HG02885 (cell line): Measurements from ENCODE around the gene NFATC3.

ENCODE experiments used
- ATAC-seq: cut with Tn5 transposase; IDR thresholded peaks from one replicate; pipeline ENCODE4 v1.9.1; 2021; ENCODE audit warnings: mild to moderate bottlenecking; ENCODE audit not compliant: unreplicated experiment, poor library complexity

NFATC3 gene

DNA sequence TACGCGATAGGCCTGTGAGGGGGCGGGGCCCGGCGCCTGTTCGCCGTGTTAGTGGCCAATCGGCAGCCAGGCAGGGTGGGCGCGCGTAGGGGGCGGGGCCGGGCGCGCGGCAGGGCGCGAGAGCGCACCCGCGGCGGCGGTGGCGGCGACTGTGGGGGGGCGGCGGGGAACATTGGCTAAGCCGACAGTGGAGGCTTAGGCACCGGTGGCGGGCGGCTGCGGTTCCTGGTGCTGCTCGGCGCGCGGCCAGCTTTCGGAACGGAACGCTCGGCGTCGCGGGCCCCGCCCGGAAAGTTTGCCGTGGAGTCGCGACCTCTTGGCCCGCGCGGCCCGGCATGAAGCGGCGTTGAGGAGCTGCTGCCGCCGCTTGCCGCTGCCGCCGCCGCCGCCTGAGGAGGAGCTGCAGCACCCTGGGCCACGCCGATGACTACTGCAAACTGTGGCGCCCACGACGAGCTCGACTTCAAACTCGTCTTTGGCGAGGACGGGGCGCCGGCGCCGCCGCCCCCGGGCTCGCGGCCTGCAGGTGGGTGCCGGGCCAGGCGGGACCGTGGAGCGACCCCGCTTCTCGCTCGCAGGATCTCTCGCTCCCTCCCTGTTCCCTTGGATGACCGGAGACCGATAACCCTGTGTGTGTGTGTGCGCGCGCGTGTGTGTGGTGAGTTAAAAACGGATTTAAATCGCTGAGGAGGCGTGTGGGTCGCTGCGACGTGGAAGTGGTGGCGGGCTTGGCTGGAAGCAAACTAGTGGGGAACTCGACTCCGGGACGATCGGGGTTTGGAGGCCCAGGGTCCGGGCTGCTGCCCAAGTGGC lies at the start of gene NFATC3:
Gene NFATC3 (plus strand): TSS at position 112 of the 813 bp plus-strand sequence. CDS start 312 bp downstream, at position 424.
- ATAC-seq: peak; percentile 67

DNA sequence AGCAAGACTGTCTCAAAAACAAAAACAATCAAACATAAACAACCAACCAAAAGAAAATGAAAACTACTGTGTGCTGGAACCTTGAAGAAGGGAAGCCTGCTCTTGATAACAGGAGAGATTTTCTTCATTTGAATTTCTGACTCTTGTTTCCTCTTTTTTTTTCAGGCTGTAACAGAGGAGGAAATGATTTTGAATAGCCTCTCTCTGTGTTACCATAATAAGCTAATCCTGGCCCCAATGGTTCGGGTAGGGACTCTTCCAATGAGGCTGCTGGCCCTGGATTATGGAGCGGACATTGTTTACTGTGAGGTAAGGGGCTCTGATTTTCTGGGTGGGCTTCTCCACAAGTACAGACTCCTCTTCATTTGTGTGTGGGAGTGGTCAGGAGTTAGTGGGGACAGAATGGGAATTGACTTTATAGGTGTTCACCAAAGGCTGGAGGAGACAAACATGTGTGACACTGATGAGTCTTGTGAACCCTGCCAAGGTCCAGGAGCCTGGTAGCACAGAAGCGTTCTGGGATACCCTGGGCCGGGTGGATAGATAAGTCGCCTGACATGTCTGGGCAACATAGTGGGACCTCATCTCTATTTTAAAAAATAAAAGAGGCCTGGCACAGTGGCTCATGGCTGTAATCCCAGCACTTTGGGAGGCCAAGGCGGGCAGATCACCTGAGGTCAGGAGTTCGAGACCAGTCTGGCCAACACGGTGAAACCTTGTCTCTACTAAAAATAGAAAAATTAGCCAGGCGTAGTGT lies 47.2 kb upstream of the NFATC3 start:
- ATAC-seq: no peak

DNA sequence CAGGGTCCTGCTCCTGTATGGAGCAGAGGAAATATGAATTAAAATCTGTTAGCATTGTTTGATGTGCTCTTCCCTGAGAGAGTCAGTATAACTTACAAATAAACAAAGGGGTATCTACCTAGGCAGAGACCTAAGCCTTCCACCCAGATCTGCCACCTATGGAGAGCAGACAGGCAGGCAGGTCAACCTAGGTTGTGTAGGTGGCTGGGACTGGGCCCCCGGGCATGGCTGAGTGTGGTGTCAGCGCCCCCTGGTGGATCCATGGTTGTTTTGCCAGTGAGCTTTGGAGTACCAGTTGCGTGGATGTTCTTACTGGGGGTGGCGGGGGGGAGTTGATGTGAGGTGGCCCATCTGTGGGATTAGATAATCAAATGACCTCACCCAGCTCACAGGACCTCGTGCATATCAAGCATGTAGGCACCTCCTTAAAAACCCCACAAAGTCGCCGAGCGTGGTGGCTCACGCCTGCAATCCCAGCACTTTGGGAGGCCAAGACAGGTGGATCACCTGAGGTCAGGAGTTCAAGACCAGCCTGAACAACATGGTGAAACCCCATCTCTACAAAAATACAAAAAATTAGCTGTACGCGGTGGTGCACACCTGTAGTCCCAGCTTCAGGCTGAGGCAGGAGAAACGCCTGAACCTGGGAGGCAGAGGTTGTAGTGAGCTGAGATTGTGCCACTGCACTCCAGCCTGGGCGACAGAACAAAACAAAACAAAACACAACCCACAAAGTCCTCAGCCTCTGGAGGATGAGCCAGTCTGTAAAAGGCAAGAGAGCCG lies 44.5 kb upstream of the NFATC3 start:
- ATAC-seq: peak; percentile 78

DNA sequence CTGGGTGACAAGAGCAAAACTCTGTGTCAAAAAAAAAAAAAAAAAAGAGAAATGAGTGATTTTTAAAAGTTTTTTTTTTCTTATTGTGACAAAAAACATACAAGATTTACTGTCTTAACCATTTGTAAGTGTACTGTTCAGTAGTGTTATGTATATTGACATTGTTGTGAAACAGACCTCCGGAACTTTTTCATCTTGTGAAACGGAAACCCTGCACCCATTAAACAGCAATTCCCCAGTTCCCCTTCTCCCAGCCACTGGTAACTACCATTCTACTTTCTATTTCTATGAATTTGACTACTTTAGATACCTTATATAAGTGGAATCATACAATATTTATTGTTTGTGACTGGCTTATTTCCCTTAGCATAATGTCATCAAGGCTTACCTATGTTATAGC lies 43.4 kb upstream of the NFATC3 start:
- ATAC-seq: no peak

DNA sequence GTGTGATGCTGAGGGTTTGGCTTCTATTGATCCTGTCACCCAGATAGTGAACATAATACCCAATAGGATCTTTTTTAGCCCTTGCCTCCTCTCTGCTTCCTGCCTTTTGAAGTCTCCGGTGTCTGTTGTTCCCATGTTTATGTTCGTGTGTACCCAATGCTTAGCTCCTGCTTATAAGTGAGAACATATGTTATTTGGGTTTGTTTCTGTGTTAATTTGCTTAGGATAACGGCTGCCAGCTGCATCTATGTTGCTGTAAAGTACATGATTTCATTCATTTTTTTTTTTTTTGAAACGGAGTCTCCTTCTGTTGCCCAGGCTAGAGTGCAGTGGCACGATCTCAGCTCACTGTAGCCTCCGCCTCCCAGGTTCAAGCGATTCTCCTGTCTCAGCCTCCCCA lies 39.1 kb upstream of the NFATC3 start:
- no peak for ATAC-seq

DNA sequence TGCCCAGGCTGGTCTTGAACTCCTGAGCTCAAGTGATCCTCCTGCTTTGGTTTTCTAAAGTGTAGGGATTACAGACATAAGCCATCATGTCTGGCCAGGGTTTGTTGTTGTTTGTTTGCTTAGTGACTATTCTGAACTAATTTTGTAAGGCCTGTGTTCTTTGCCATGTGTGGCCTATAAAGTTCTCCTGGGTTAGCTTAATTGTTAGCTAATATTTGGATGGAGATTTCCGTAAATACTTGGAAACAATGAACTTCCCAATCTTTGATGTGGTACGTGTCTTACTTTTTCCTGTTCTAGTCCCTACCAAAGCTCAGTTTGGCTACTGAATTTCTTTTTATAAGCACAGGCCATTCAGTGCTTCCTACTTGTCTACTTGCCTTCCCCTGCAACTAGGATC lies 37.2 kb upstream of the NFATC3 start:
- ATAC-seq: no peak

DNA sequence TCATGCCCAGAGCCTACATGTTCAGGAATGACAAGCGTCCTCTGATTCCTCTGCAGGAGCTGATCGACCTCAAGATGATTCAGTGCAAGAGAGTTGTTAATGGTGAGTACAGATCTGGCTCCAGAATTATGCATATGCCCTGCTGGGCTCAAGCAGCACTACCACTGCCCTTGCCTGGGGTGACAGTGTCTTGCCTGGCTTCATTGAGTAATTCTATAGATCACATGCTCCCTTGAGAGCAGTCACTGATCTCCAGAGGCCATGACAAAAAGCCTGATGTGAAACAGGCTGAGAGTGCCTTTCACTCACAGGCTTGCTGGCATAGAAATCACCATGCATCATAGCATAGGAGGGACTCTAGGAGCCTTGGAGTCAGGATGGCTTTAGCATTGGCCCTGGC lies 35.7 kb upstream of the NFATC3 start:
- no peak for ATAC-seq

DNA sequence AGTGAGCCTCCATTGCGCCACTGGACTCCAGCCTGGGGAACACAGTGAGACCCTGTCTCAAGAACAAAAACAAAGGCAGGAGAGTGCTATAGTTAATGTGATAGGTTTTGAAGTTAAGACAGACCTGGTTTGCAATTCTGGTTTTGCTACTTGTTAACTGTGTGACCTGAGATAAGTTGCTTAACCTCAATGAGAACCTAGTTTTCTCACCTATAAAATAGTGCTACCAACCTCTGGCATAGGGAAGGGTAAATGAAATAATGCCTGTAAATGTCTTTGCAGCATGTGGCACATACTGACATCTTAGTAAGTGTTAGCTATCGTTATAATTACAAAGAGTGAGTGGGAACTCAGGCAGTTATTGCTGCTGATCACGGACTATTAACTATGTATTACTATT lies 29.8 kb upstream of the NFATC3 start:
- ATAC-seq: no peak

DNA sequence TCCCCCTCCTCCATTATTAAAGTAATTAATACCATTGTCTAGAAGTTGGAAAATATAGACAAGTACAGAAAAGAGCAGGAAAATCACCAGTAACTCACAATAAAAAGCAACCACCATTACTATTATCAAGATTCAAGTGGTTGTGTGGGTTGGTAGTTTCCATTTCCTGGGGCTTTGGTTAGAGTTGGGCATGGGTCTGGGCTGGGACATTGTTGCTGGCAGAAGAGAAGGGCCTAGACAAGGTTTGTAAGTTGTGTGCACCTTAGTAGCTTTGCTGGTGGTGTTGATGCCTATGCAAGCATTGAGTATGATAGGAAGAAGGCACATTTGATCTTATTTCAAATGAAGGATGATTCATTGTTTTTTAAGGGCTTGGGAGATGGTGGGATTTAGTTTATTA lies 25.4 kb upstream of the NFATC3 start:
- ATAC-seq: no peak

DNA sequence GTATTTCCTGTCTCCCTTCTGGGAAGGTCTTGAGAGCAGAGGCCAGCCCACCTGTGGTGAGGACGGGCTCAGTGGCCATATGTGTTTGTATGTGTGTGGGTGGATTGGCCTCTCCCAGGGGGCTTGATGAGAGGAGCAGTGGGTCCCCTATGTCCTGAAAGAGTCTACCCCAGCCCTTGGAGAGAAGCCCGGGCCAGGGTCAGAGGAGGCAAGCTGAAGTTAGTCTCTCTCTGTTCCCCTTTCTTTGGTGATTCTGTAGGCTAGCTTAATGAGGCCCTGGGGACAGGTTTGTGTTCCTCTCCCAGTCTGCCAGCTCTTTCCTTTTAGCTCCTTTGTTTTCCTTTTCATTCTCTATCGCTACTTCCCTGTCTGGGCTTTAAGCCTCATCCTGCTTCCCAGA lies 23.8 kb upstream of the NFATC3 start:
- ATAC-seq: no peak

DNA sequence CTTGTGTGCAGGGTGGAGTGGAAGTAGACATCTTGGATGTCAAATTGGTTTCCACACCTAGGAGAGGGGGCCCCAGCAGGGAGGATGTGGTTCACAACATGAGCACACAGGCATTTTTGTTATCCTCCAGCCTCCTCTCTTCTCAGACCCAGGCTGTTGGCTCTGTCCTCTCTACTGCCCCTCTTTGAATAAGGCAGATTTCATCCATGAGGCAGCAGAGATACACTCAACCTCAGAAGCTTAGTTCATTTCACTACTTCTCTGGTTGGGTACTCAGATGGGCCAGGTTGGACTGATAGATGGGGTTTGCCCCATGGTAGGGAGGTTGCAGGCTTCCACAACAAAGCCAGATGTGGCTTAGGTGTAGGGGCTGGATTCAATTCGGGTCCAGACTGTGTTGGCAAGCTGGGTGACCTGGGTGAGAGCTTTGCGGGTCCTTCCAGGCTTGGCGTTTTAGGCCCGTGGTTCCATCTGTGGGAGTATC lies 22.2 kb upstream of the NFATC3 start:
- ATAC-seq: no peak

DNA sequence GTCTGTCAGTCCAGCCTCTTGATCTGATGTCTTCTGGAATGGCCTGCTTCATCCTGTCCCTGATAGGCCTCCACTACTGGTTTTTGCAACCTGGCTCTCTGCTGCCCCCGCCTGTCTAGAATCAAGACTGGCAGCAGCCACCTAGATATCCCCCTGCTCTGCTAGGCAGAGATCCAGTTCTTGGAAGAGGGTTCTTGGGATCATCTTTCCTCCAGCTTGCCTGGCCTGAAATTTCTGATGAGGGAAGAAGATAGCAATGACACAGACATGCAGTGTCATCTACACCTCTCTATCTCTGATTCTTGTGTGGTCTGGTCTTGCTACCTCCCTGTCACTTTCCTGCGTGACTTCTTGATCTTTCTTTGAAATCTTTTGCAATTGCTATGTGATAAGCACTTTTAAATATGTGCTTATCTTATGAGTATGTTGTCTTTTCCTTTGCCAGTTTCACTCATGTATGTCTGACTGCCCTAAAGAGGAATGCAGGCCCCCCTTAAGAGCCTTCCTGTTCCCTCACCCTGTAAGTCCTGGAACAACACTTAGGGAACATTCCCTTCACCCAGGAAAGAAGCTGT lies 20.3 kb upstream of the NFATC3 start:
- ATAC-seq: no peak

DNA sequence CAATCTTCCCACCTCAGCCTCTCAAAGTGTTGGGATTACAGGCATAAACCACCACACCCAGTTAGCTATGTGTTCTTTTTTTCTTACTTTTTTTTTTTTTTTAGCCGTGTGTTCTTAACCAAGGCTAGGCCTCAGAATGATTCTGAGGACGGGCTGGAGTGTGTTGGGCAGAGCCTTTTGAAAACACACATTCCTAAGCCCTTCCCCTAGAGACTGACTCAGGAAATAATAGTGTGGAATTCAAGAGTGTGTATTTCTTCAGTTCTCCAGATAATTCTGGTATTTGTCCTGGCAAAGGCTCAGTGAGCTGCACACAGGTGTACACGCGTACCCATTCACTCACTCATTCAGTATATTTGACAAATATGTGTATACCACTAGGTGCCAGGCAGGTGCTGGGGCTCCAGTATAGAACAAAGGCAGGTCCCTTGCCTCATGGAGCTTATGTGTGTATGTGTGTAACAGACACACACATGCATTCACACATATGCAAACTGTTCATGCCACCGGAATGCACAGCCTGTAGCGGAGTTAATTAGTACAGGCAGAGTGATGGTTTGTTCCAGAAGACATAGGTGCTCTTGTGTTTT lies 19.4 kb upstream of the NFATC3 start:
- ATAC-seq: no peak

DNA sequence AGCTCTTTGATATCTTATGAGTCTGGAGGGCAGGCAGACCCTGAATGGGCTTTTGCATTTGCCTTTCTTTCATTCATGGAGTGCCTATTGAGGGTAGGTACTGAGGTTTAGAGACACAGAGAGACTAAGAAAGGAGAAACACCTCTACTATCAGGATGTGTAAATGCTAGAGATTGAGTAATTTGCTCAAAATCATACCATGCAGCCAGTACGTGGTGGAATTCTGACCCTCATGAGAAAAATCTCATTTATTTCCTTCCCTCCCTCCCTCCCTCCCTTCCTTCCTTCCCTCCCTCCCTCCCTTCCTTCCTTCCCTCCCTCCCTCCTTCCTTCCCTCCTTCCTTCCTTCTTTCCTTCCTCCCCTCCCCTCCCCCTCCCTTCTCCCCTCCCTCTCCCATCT lies 18.4 kb upstream of the NFATC3 start:
- no peak for ATAC-seq

DNA sequence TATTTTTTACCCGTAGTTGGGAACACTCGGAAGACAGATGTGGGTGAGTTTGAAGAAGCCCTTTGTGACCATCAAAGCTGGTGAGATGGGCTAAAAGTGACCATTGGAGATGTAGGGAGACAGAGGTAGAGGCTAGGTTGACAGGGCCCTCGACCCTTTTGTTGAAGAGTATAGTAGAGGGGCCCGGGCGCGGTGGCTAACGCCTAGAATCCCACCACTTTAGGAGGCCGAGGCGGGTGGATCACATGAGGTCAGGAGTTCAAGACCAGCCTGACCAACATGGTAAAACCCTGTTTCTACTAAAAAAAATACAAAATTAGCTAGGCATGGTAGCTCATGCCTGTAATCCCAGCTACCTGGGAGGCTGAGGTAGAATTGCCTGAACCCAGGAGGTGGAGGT lies 16.2 kb upstream of the NFATC3 start:
- ATAC-seq: no peak

DNA sequence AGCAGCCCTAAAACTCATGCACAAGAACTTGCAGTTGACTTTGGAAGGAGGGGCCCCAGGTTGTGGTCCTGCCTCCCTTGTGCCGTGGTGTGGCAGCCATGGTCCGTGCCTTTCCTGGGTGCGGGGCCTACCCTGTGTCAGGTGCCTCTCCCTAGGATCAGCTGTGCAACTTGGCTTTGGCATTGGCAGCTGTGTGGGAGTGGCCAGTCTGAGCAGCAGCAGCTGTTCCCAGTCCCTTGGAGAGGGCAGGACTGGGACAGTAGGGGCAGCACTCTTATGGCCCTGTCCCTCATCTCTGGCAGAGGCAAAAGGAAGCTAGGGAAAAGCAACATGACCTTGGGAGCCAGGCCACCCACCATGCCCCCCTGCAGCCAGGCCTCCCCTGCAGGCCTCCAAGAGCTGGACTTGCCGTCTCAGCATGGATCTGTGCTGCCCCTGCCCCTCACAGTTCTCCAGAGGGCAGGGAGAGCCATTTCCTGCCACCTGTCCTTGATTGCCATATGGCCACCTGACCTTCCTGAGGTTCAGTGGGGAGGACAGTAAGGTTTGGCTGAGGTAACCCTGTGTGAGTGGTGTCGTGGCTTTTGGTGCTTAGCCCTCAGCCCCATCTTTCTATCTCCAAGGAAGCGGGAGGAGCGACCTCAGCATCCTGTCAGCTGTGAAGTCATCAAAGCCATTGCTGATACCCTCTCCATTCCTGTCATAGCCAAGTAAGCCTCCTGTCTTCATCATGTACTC lies 15.5 kb upstream of the NFATC3 start:
- ATAC-seq: no peak

DNA sequence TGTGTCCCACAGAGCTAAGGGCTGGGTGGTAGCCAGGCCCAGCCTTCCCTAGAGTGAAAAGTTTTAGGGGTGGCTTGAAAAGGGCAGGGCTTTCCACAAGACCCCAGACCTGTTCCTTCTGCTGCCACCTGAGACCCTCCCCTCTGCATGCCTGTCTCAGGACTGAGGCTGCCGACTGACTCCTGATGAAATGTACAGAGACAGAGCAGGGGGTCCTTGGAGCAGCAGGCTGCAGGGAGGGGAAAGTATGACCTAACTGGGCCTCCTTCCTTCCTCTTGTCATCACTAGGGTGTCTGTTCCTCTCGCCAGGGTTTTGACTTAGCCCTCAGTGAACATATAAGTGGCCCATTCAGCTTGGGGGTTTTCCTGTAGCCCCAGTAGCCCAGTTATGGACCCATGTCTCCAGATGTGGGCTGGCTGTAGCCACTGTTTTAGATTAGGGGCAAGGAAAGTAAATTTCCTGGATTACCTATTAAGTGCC lies 14.9 kb upstream of the NFATC3 start:
- ATAC-seq: no peak

DNA sequence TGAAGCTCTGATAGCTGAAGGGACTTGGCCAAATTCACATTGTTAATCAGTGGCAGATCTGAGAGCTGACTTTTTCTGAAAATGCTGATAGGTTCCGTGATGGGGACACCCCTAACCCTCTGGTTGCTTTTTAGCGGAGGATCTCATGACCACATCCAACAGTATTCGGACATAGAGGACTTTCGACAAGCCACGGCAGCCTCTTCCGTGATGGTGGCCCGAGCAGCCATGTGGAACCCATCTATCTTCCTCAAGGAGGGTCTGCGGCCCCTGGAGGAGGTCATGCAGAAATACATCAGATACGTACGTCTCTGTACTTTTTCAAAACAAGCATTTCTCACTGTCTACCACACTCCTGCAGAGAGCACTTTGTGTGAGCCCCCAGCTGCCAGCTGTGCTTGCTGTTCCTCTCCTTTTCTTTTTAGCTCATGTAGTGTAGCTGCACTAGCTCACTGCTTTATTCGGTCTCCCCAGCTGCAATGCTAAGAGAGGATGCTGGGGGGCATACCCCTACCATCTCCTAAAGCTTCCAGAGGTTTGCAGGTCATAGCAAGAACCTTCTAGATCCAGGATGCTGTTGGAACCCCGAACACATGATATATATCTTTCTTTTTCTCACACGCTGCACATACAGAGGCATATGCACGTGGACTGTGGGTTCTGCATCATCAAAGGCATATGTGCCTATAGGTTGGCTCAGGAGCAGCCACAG lies 14.2 kb upstream of the NFATC3 start:
- ATAC-seq: no peak

DNA sequence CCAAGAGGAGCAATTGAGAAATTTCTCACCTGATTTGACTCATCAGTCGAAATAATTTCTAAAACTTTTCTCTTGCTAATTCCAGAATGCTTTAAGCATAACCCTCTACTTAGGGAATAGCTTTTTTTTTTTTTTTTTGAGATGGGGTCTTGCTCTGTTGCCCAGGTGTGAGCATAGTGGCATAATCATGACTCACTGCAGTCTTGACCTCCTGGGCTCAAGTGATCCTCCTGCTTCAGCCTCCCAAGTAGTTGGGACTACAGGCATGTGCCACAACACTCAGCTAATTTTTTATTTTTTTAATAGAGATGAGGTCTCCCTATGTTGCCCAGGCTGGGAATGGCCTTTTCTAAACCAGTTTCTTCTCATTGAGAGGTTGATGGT lies 13.7 kb upstream of the NFATC3 start:
- no peak for ATAC-seq
